ENCODE measurements around the gene CLP1. TPM values are rescaled to one million over a fixed set of nuclear protein-coding genes. Genes with fewer than 3 reads are reported as not detected.

CLP1 gene
- total RNA-seq, 1 experiment from 2014 or later, result 35.5 TPM

- Histone ChIP-seq H3K23me2 (ENCODE audit: insufficient read length, low read depth, low read length, poor library complexity, severe bottlenecking) (peaks cover 16% of the 10 kb centered on the region), H3K9me3 (ENCODE audit: control insufficient read depth, low read depth, low read length) (no peaks in the 10 kb centered on the region), H3K9ac (ENCODE audit: extremely low read depth, insufficient read length, low read length) (no peak overlapping the region), H3K79me1 (ENCODE audit: insufficient read depth, low read depth, low read length, poor library complexity, severe bottlenecking) (no peaks in the 10 kb centered on the region), H2AFZ (ENCODE audit: low read length) (no peak overlapping the region), H3K79me2 (ENCODE audit: insufficient read depth, low read length) (no peaks in the 10 kb centered on the region), H2BK15ac (ENCODE audit: low read depth, low read length) (no peak overlapping the region), H3K18ac (ENCODE audit: insufficient read length, low read depth, low read length) (no peak overlapping the region), H3K27ac (ENCODE audit: insufficient read length, low read depth, low read length) (no peak overlapping the region), H2AK5ac (ENCODE audit: insufficient read length, low read length) (no peak overlapping the region), H3K56ac (ENCODE audit: insufficient read length, low read depth, low read length) (no peak overlapping the region), H3K4me2 (ENCODE audit: insufficient read depth, insufficient read length, low read length) (peak overlapping the region; percentile 51), H2BK20ac (ENCODE audit: low read depth, low read length, poor library complexity, severe bottlenecking) (no peak overlapping the region), H3K27me3 (ENCODE audit: insufficient read depth, low read length) (no peaks in the 10 kb centered on the region; the same call in 1 of the 2 replicates), H3T11ph (ENCODE audit: low read length) (no peak overlapping the region), H4K20me1 (ENCODE audit: control insufficient read depth, insufficient read depth, insufficient read length) (no peaks in the 10 kb centered on the region), H3K4ac (ENCODE audit: low read depth, low read length) (no peak overlapping the region), H4K5ac (ENCODE audit: insufficient read length, low read depth, low read length) (no peak overlapping the region), H2BK120ac (ENCODE audit: low read depth, low read length, poor library complexity, severe bottlenecking) (no peak overlapping the region), H3K23ac (ENCODE audit: insufficient read length, low read depth, low read length) (no peak overlapping the region), H3K4me1 (ENCODE audit: insufficient read depth, low read length) (peaks cover 14% of the 10 kb centered on the region), H2BK12ac (ENCODE audit: insufficient read length, low read depth, low read length) (no peak overlapping the region), H3K14ac (ENCODE audit: insufficient read depth, low read length) (no peak overlapping the region), H4K91ac (ENCODE audit: insufficient read length, low read depth, low read length) (no peak overlapping the region), H2BK5ac (ENCODE audit: insufficient read length, low read length) (no peak overlapping the region), H4K8ac (replicated peaks; ENCODE audit: insufficient read length, low read depth, low read length) (no peak overlapping the region)
- Mint-ChIP-seq H3K9me3 (no peaks in the 10 kb centered on the region), H3K27me3 (ENCODE audit: low read depth) (peaks cover 45% of the 10 kb centered on the region), H3K36me3 (ENCODE audit: insufficient read depth in 1 of 3, low read depth in 3 of 3) (peaks cover 0 to 8% (median 5%) of the 10 kb centered on the region in 3 experiments; a peak in 2 of 7 replicates), H3K4me3 (peak overlapping the region; percentile 62 to 83), H3K27ac (no peak overlapping the region), H3K4me1 (peaks cover 59 to 79% of the 10 kb centered on the region in 2 experiments)
- TF ChIP-seq, protein P1, sequence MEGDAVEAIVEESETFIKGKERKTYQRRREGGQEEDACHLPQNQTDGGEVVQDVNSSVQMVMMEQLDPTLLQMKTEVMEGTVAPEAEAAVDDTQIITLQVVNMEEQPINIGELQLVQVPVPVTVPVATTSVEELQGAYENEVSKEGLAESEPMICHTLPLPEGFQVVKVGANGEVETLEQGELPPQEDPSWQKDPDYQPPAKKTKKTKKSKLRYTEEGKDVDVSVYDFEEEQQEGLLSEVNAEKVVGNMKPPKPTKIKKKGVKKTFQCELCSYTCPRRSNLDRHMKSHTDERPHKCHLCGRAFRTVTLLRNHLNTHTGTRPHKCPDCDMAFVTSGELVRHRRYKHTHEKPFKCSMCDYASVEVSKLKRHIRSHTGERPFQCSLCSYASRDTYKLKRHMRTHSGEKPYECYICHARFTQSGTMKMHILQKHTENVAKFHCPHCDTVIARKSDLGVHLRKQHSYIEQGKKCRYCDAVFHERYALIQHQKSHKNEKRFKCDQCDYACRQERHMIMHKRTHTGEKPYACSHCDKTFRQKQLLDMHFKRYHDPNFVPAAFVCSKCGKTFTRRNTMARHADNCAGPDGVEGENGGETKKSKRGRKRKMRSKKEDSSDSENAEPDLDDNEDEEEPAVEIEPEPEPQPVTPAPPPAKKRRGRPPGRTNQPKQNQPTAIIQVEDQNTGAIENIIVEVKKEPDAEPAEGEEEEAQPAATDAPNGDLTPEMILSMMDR (conservative IDR thresholded peaks at IDR 0.05), result no peak
- no peak for DNase-seq
- WGBS (ENCODE audit: extremely low coverage, insufficient read length, low lambda C conversion rate), result no CpG with 5 or more reads among the region's 5 CpGs
Observed at GRCh38 chr11:57650739-57651090, 6.8 kb upstream of the CLP1 start.
